Measurements from ENCODE around the gene GAGE12G.
"Not testable (repeated sequence)": the region's sequence is repeated elsewhere in the genome, so short reads cannot be mapped to it uniquely, and the experiment has no call there.

- TF ChIP-seq CTCF, EZH2phosphoT487 (IDR thresholded peaks at IDR 0.05; ENCODE audit: low read length): not testable (repeated sequence)
Measured at GRCh38 chrX:49579649-49580048, 9.4 kb downstream of the GAGE12G start, which contains the start of gene GAGE12H.

All from MM.1S (cell line).